HEK293 (cell line): Measurements from ENCODE around the gene RABL2A.
A peak's percentile ranks its signal among the peaks of the same experiment; 100 is the strongest.
"Not testable (repeated sequence)": the region's sequence is repeated elsewhere in the genome, so short reads cannot be mapped to it uniquely, and the experiment has no call there.

Experiments
- CTCF ChIA-PET: fragments of 350-600 bp; formaldehyde crosslinking; extraction: SDS; loops from one replicate; lab custom pipeline; 2021; ENCODE audit warnings: antibody characterized with exemption; lab: Yijun Ruan, JAX
- POLR2A ChIA-PET: fragments of 300-600 bp; formaldehyde crosslinking; extraction: SDS; loops from one replicate; lab custom pipeline; 2020; ENCODE audit warnings: antibody characterized with exemption, inconsistent platforms; lab: Yijun Ruan, JAX
- H3K27ac ChIP-seq: fragments of 200-500 bp; sonication (Bioruptor generic); 2 replicates; pipeline ENCODE4 v1.5.1; 2014; ENCODE audit warnings: low read depth, low read length, control low read depth, inconsistent platforms; ENCODE audit errors: extremely low read depth
- H3K36me3 ChIP-seq, 2 experiments: fragments of 200-500 bp in 1 of 2; sonication (Bioruptor generic) in 1 of 2; 1 replicate in 1 of 2; 2 replicates in 1 of 2; pipeline ENCODE4 v1.5.1; 2014 to 2017; ENCODE audit warnings: inconsistent platforms in 2 of 2, low read length in 2 of 2; ENCODE audit not compliant: control insufficient read depth in 2 of 2, insufficient read depth in 1 of 2
- H3K4me1 ChIP-seq: fragments of 200-500 bp; sonication (Bioruptor generic); 2 replicates; pipeline ENCODE4 v1.5.1; 2014; ENCODE audit warnings: mild to moderate bottlenecking, low read length, inconsistent platforms; ENCODE audit not compliant: control insufficient read depth, insufficient read depth
- H3K4me3 ChIP-seq: 2 replicates; pipeline ENCODE4 v1.5.1; 2011; ENCODE audit warnings: low read depth, mild to moderate bottlenecking, control low read depth, low read length, moderate library complexity
- H3K9me3 ChIP-seq: fragments of 200-500 bp; sonication (Bioruptor generic); 2 replicates; pipeline ENCODE4 v1.5.1; 2014; ENCODE audit warnings: low read depth, low read length, inconsistent platforms; ENCODE audit not compliant: control insufficient read depth, insufficient read depth
- ZNF654 ChIP-seq: fragments of 450-650 bp; formaldehyde crosslinking; IDR thresholded peaks from 2 replicates; pipeline ENCODE4 v1.5.1; 2016; ENCODE audit warnings: low read depth, missing biosample characterization, missing genetic modification characterization
- TF ChIP-seq, protein P1 (sequence below): fragments of 450-650 bp; formaldehyde crosslinking; IDR thresholded peaks from 2 replicates; pipeline ENCODE4 v1.5.1; 2016; ENCODE audit warnings: missing biosample characterization, missing genetic modification characterization

RABL2A gene

GRCh38 chr2:113587201-113587600, 39.9 kb upstream of the RABL2A start:
- TF ChIP-seq ZNF654 (tag by site-specific recombination): 0 out of 2 replicates have a peak, but pooled peaks have one; percentile 4
- TF ChIP-seq, protein P1, sequence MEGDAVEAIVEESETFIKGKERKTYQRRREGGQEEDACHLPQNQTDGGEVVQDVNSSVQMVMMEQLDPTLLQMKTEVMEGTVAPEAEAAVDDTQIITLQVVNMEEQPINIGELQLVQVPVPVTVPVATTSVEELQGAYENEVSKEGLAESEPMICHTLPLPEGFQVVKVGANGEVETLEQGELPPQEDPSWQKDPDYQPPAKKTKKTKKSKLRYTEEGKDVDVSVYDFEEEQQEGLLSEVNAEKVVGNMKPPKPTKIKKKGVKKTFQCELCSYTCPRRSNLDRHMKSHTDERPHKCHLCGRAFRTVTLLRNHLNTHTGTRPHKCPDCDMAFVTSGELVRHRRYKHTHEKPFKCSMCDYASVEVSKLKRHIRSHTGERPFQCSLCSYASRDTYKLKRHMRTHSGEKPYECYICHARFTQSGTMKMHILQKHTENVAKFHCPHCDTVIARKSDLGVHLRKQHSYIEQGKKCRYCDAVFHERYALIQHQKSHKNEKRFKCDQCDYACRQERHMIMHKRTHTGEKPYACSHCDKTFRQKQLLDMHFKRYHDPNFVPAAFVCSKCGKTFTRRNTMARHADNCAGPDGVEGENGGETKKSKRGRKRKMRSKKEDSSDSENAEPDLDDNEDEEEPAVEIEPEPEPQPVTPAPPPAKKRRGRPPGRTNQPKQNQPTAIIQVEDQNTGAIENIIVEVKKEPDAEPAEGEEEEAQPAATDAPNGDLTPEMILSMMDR (tag by site-specific recombination): peak; percentile 46
- H3K4me3 ChIP-seq, H3K27ac ChIP-seq, H3K4me1 ChIP-seq, H3K9me3 ChIP-seq, POLR2A ChIA-PET, CTCF ChIA-PET, H3K36me3 ChIP-seq: not testable (repeated sequence)

DNA sequence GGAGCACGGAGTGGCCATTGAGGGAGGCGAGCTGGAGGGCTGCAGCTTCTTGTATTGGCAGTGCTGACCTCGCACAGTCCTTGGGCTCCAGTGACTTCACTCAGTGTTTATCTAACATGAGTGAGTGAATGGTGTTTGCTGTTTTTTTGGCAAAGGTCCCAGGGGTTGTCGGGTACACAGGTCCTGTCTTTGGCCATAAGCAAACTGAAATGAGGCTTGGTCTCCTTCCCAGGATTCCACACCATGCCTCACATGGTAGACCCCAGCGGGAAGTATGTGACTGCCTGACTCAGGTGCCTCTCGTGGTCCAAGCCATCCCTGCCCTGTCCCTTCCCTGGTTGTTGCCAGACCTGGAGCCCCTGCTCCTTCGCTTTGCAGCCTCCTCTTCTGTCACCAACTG, 37.5 kb upstream of the RABL2A start:
- H3K4me1 ChIP-seq, H3K36me3 ChIP-seq, H3K27ac ChIP-seq, POLR2A ChIA-PET, H3K9me3 ChIP-seq, H3K4me3 ChIP-seq, CTCF ChIA-PET: not testable (repeated sequence)

GRCh38 chr2:113591926-113592325, 35.1 kb upstream of the RABL2A start:
- H3K27ac ChIP-seq, CTCF ChIA-PET, POLR2A ChIA-PET, H3K9me3 ChIP-seq, H3K4me3 ChIP-seq, H3K4me1 ChIP-seq, H3K36me3 ChIP-seq: not testable (repeated sequence)

GRCh38 chr2:113593280-113593679, 33.8 kb upstream of the RABL2A start:
- H3K36me3 ChIP-seq, H3K9me3 ChIP-seq, POLR2A ChIA-PET, CTCF ChIA-PET, H3K27ac ChIP-seq, H3K4me3 ChIP-seq, H3K4me1 ChIP-seq: not testable (repeated sequence)

GRCh38 chr2:113595725-113596124, 31.3 kb upstream of the RABL2A start:
- CTCF ChIA-PET, H3K27ac ChIP-seq, H3K4me3 ChIP-seq, POLR2A ChIA-PET, H3K9me3 ChIP-seq, H3K4me1 ChIP-seq, H3K36me3 ChIP-seq: not testable (repeated sequence)

GRCh38 chr2:113597164-113597563, 29.9 kb upstream of the RABL2A start:
- CTCF ChIA-PET, H3K36me3 ChIP-seq, POLR2A ChIA-PET, H3K9me3 ChIP-seq, H3K4me3 ChIP-seq, H3K27ac ChIP-seq, H3K4me1 ChIP-seq: not testable (repeated sequence)

DNA sequence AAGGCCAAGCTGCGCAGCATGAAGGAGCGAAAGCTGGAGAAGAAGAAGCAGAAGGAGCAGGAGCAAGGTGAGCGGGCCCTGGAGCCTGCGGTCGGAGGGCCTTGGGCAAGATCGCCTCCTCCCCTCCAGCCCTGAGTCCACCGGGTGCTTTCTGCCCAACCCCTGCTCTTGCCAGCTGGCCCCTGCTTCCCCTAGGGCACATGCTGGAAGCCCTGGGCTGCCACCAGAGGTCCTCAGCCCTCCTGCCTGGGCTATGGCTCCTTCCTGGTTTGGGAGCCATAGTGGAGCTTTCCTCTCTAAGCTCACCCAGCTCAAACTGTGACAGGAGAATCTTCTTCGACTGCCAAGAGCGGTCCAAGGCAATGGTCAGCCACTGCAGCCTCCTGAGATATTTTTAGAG, 29.5 kb upstream of the RABL2A start:
- H3K9me3 ChIP-seq, H3K4me1 ChIP-seq, H3K27ac ChIP-seq, CTCF ChIA-PET, H3K4me3 ChIP-seq: not testable (repeated sequence)
- TF ChIP-seq, protein P1 (tag by site-specific recombination): peak; percentile 42; the same call in 1 of the 2 replicates
- TF ChIP-seq, all 188 proteins: peak for 1; not testable (repeated sequence) for 187
- POLR2A ChIA-PET, H3K36me3 ChIP-seq: not testable (repeated sequence)

- H3K27ac ChIP-seq, H3K4me1 ChIP-seq, H3K36me3 ChIP-seq, H3K9me3 ChIP-seq, POLR2A ChIA-PET, H3K4me3 ChIP-seq, CTCF ChIA-PET: not testable (repeated sequence)
Observed at GRCh38 chr2:113598180-113598579, 28.9 kb upstream of the RABL2A start.

DNA sequence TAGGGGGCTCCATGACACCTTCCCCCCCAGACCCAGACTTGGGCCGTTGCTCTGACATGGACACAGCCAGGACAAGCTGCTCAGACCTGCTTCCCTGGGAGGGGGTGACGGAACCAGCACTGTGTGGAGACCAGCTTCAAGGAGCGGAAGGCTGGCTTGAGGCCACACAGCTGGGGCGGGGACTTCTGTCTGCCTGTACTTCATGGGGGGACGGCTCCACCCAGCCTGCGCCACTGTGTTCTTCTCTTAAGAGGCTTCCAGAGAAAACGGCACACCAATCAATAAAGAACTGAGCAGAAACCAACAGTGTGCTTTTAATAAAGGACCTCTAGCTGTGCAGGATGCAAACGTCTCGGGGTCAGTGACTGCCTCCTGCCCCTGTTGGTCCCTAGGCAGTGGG, 28.3 kb upstream of the RABL2A start:
- CTCF ChIA-PET, POLR2A ChIA-PET: not testable (repeated sequence)

DNA sequence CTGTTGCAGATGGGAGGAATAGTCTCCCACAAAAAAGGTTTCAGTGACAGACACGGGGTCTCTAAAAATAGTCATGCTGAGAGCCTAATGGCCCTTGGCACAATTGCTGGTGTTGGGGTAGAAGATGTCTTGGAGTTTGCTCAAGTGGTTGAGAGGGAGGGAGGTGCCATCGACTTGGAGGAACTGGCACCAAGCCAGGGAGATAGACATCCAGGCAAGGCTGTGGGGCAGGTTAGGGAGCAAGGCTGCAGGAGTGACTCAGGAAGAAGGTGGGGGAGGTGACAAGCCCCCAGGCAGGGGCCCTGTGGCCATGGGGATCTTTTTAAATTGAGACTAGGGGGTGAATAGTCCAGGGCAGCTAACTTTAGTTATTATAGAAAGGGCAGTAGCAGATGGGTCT, 27.9 kb upstream of the RABL2A start:
- H3K4me3 ChIP-seq, H3K4me1 ChIP-seq, H3K27ac ChIP-seq, H3K9me3 ChIP-seq, H3K36me3 ChIP-seq, CTCF ChIA-PET, POLR2A ChIA-PET: not testable (repeated sequence)

More for the DNA sequence above, 28.3 kb upstream of the RABL2A start:
- not testable (repeated sequence) for H3K4me3 ChIP-seq, H3K9me3 ChIP-seq, H3K36me3 ChIP-seq, H3K27ac ChIP-seq, H3K4me1 ChIP-seq
